NCI-H446 treated with DMSO at 0.1 percent for 48 hours (cell line): ENCODE measurements around the gene WBP4.
A peak's percentile ranks its signal among the peaks of the same experiment; 100 is the strongest.

ENCODE experiments used
- DNase-seq: peaks from one replicate; lab custom pipeline; 2025; lab: John Stamatoyannopoulos, UW

Gene WBP4

DNA sequence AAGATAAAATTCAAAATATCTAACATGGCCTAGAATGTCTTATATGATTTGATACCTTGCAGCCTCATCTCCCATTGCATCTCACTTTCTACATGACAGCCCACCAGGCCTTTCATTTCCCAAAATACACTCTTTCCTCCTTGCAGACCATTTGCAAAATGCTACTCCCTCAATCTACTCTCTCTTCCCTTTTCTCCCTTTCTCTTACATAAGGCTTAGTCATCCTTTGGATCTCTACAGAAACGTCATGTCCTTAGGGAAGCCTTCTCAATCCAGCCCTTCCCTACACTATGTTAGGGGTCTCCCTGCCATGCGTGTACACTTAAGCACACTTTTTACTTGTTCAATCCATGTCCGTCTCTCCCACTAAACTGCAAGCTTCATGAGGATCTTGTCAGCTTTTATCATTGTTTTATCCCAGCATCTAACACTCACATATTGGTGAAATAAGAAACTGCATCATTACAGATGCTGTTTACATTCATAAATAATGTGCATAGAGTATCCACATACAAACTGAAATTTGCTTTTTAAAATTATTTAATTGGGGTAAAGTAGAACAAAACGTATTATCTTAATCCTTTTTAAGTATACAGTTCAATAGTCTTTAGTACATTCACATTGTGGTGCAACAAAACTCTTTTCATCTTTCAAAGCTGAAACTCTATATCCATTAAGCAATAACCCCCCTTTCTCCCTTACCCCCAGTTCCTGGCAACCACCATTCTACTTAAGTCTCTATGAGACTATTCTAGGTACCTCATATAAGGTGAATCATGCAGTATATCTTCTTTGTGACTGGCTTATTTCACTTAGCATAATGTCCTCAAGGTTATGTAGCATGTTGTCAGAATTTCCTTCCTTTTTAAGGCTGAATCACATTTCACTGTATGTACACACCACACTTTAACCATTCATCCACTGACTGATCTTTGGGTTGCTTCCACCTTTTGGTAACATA lies 11.5 kb upstream of the WBP4 start:
- no peak for DNase-seq

DNA sequence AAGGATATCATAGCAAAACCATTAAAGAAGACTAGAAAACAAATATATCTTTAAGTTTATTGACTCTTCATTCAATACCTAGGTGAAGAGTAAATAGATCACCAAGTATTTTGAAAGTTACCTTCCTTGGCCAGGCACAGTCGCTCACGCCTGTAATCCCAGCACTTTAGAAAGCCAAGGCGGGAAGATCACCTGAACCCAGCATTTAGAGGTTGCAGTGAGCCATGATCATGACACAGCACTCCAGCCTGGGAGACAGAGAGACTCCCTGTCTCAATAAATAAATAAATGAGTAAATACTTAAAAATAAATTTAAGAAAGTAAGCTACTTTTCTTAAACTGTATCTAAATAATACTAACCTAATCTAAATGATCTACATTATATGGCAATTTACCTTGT lies 8.9 kb upstream of the WBP4 start:
- no peak for DNase-seq

DNA sequence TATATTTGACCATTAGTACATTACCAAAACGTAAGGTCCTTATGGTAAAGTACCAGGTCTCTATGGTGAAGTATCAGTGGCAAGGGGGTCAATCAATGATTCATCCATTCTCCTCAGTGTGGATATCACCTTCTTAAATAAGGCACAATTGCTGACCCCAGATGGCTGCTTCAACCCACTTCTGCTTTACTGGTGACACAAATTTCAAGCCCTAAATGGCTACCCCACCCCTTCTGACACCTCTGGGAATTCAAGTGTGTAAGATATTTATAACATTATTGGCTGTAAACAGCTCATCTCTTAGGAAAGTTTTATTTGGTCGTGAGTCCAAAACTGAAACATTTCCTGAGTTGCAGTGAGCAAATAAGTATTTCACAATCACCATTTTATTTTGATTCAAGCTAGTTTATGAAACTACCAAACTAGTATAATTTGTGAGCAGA lies 7.9 kb upstream of the WBP4 start:
- DNase-seq, result no peak

DNA sequence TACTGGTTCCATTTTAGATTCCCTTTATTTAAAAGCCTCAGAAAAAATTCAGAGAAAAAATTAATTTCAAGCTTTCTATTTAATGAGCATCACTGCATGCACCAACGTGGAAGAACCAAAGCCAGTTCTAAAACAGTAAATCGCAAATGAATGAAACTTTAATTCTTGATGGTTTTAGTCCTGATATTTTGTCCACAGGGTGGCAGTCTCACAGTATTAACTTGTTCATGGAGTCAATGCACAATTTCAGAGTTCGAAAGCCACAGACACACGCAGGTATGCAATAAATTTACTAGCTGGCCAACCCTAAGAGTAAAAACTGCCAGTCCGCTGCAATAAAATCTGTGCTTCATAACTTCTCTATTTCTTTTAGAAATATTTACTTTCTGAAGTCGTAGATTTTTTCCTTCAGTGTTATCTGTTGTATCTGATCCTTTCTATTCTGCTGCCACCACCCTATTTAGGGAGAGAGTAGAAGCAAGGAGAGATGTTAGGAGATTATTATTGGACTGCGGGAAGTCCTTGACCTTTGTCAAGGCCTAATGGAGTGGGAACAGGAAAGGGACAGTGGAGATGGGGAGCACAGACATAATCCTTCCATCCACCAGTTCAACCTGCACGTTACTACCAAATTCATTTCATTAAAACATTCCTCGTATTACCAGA lies 7.0 kb upstream of the WBP4 start:
- peak; percentile 30 for DNase-seq

DNA sequence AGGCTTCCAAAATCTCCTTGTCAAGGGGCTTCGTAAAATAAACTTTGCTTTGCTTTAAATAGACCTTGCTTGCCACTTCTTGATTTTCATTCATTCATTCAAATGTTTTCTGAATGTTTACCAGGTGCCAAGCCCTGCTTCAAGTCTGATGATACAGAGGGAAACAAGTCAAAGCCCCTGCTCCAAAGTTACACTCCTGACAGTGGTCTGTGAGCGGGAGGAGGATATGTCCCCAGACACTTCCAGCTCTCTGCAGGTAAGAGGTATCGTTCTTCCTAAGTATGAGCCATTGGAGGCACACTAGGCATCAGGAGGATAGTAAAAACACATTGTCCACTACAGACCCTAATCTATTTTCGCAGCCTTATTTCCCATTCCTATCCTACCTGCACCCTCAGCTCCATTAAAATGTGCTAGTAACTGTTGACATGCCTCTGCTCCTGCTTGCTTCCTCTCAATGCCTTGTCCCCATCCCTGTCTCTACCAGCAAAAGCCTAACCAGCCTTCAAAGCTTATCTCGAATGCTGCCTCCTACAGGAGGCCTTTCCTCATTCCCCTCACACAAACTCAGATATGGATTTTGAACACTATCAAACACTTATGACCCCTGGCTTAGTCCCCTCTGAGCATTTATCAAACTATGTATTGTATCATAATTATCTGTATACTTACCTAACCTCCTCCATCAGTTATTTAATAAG lies 6.2 kb upstream of the WBP4 start:
- DNase-seq, result no peak

DNA sequence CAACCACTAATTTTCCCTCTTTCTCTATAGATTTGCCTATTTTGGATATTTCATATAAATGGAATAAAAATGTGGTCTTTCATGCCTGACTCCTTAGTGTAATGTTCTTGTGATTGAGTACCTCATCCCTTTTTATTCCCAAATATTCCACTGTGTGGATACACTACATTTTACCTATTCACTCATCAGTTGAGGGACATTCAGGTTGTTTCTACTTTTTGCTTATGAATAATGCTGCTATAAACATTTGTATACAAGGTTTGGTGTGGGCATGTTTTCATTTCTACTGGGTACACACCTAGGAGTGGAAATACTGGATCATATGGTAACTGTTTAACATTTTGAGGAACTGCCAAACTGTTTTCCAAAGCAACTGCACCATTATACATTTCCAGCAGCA lies 5.1 kb upstream of the WBP4 start:
- DNase-seq, result no peak

DNA sequence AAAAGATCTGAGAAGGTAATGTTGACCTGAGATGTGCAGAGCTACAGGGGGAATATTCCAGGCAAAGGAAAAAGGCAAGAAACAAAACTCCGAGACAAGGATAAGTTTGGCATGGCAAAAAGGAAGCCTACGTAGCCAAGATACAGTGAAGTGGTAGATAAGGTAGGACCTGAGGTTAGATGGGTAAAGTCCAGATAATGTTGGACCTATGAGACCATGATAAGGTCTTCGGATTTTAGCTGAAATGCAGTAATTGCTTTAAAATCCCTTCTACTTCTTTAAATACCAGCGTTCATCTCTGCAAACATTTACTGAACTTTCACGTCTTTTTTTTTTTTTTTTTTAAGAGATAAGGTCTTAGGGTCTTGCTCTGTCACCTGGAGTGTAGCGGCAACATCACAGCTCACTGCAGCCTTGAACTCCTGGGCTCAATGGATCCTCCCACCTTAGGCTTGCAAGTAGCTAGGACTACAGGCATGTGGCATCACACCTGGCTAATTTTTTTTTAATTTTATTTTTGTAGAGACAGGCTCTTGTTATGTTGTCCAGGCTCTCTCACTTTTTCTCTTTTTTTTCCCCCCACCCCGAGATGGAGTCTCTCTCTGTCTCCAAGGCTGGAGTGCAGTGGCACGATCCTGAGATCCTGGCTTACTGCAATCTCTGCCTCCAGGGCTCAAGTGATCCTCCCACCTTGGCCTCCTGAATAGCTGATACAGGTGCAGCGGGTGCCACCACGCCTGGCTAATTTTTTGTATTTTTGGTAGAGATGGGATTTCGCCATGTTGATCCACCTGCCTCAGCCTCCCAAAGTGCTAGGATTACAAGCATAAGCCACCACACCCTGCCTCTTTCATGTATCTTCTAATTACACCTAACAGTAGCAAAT lies 4.2 kb upstream of the WBP4 start:
- no peak for DNase-seq

DNA sequence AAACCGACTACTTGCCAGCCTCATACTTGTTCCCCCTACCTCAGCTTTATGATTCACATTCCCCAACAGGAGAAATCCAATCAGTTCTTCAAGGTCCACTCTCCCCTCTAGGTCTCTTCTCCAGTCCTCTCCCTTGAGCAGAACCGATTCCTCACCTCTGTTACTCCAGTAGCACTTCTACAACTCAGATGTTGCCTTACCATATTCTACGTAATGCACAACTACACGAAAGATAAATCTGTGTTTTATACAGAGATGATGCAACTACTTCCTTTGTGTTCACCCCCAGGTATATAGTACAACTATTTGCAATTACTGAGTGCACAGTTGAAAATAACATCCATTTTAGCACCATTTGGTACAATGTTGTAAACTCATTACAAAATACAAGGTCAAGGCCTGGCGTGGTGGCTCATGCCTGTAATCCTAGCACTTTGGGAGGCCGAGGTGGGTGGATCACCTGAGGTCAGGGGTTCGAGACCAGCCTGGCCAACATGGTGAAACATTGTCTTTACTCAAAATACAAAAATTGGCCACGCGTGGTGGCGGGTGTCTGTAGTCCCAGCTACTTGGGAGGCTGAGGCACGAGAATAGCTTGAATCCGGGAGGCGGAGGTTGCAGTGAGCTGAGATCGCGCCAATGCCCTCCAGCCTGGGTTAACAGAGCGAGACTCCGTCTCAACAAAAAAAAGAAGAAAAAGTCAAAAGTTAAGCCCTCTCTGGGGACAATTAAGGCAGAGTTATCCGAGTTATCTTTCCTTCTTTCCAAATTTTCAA lies 2.8 kb upstream of the WBP4 start:
- DNase-seq, result no peak

DNA sequence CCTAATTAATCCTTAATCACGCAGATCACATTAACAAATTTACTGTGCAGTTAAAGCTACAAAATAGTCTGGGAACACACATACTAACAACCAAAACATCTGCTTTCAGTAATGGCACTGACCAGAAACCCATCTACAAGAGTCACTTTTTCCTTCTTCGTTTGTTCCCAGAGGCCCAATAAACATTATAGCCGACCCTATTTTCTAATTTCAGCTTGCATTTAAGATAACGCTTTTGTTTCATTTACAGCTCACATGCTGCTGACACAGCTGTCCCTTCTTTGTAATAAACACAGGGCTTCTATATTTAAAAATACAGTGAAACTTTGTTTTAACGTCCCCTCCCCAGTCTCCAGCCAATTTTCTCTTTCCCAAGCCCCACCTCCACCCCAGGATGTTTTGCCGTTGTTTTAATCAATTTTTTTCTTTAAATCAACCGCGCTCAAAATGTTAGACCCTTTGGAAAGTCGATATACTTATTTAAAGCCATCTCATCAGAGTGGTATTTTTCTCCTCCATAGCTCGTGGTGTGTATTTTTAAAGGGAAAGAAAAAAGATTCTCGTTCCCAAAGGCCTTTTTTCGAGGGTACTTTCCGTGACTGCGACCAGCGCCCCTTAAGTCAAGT lies 1.7 kb upstream of the WBP4 start:
- DNase-seq, result no peak

DNA sequence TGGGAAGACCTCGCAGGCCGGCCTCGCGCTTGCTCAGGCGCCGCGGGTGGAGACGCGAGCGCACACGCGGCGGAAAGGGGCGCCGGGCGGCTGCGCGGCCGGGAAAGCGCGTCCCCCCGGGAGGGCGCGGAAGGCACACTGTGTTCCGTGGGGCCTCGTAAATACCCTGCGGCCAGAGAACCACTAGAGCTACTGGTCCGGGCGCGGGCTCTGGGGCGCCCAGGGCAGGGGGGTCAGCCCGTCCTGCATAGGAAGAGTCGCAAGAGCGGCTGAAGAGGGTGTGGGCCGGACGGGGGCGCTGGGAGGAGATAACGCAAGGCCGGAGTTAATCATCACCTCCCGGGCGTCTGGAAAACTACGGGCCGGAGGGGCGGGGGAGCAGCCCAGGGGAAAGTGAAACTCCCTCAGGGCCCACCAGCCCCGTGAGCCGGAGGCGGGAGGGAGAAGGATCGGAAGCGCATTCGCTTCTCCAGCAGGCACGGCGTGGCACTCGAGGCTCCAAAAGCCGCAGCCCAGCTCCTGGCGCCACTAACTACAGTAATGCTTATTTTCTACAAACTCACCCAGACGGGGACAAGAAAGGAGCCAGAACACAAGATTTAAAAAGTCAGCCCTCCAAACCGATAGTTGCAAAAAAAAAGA lies 1.1 kb upstream of the WBP4 start:
- peak; percentile 83 for DNase-seq

DNA sequence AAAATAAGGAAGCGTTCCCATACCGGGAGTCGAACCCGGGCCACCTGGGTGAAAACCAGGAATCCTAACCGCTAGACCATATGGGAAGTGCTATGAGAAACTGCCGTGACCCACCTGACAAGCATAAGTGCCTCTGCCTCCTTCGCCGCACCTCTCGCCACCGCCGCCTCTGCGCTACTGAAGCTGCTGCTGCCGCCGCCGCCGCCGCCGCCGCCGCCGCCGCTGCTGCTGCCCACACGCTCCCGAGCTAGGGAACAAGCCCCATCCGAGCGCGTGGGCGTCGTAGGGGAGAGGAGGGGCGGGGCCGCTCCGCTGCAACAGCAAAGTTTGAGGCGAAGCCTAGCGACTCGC lies 610 bp upstream of the WBP4 start:
- peak; percentile 77 for DNase-seq

DNA sequence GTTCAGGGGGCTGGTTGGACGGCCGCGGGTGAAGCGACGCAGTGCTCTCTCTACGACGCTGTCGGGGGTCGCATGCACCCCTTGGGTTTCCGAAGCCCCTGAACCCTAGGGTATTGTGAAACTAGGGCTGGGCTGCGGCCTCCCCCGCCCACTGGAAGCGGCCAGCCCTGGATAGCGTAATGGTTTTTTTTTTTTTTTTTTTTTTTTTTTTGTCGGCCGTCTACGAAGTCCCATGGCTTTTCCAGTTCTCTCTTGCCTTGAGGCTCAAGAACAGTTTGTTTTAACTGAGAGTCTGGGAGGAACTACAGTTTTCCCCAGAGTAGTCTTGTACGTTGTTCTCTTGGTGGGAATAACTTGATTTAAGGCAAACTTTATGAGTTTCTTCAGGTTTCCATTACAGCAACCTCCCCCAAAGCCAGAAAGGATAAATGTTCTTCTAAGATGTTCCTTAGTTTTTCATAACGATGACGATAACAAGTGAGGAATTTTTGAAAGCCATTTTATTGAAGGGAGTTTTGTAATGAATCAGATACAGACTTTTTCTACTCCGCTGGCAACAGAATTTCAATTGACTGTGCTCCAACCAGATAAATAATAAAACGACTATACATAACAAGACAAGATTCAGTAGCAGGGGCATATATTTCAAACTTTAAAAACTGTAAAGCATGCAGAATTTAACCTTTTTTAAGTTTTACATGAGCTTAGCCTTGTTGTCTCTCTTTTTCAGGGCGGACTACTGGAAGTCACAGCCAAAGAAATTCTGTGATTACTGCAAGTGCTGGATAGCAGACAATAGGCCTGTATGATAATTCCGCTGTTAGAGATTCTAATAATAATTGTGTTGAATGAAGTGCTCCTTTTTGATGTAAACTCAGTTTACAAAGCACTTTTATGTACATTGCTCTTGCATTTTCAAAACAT lies 867 bp downstream of the WBP4 start:
- DNase-seq, result peak; percentile 37

DNA sequence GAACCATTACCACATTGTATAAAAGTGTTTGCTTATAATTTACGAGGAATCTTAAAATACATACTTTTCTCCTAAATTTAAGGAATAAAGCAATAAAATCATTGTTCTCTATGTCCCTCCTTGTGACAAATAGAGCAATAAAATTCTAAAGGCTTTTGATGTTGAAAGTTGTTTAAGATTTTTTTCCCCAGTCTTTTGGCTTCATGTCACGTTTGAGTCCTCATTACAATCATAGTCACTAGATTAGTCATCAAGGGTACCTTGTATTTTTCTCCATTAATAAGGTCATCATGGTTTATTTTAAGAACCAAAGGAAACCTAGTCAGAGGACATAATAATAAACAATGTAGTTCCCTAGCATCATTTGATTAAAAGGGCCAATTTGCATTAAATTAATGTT lies 3.2 kb downstream of the WBP4 start:
- DNase-seq, result no peak

DNA sequence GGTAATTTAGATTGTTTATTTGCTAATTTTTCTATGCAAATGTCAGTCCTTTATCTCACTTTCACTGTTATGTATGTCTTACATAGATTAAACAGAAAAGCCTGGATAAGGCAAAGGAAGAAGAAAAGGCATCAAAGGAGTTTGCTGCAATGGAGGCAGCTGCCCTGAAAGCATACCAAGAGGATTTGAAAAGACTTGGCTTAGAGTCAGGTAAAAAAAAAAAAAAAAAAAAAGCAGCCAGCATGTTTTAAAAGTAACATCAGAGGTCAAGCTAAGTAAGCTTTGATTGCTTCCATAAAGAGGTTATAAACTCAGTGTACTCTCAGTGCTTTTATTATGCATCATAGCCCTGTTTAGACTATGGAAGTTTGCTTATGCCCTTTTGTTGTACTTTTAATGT lies 3.8 kb downstream of the WBP4 start:
- no peak for DNase-seq

DNA sequence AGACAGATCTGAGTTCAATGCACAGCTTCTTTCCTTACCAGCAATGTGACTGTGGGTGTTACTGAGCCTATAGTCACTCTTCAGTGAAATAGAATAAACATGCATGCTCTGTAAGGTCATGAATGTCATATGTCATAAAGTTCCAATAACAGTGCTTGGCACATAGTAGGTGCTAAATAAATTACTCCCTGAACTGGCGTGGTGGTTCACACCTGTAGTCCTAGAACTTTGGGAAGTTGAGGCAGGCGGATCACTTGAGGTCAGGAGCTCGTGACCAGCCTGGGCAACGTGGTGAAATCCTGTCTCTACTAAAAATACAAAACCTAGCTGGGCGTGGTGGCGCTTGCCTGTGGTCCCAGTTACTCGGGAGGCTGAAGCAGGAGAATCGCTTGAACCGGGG lies 13.2 kb downstream of the WBP4 start:
- DNase-seq, result no peak

DNA sequence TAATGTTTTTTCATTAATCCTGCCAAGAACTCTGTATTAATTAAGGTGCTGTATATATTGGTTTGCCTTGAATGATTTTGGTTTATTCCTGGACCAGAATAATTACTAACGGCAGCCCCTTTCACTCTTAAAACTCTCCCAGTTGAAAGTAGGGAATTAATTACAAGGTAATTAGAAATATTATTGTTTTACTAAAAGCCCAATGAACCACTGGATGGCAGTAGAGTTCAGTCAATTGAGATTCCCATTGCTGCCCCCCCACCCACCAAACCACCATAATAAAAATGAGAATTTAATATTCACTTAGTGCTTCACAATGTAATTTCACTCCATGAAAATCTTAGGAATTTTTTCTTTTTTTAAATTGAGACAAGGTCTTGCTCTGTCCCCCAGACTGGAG lies 13.7 kb downstream of the WBP4 start:
- DNase-seq, result no peak

DNA sequence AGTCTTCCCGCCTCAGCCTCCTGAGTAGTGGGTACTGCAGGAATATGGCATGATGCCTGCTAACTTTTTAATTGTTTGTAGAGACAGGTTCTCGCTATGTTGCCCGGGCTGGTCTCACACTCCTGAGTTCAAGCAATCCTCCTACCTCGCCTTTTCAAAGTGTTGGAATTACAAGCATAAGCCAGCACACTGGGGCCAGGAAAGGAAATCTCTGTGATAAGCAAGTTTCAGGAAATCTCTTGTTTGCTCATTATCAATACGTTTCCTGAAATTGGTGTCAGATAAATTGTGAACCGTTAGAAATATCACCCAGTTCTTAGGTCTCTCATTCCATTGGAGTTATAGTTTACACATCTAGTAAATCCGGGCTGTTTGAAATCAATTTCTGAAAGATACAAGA lies 14.2 kb downstream of the WBP4 start:
- DNase-seq, result no peak

DNA sequence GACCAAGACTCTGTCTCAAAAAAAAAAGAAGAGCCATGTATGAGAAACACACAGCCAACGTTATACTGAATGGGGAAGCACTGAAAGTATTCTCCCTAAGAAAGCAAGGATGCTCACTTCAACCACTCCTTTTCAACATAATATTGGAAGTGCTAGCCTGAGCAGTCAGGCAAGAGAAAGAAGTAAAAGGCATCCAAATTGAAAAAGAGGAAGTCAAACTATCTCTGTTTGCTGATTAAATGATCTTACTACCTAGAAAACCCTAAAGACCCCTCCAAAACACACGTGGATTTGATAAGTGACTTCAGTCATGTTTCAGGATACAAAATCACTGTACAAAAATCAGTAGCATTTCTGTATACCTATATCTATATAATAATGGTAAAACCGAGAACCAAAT lies 16.2 kb downstream of the WBP4 start:
- no peak for DNase-seq

DNA sequence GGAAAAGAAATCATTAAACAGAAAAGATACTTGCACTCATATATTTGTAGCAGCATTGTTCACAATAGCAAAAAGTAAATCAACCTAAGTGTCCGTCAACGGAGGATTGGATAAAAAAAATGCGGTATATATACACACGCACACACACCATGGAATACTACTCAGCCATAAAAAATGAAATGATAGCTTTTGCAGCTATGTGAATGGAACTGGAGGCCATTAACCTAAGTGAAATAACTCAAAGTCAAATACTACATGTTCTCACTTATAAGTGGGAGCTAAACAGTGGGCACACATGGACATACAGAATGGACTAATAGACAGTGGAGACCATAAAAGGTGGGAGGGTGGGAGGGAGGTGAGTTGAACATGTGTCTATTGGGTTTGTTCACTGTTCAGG lies 18.4 kb downstream of the WBP4 start:
- DNase-seq, result no peak
